HG03159 (cell line): Measurements from ENCODE around the gene RRM2.
A peak's percentile ranks its signal among the peaks of the same experiment; 100 is the strongest.
"Not testable (repeated sequence)": the region's sequence is repeated elsewhere in the genome, so short reads cannot be mapped to it uniquely, and the experiment has no call there.

Experiments
- ATAC-seq: cut with Tn5 transposase; IDR thresholded peaks from one replicate; pipeline ENCODE4 v1.9.1; 2021; ENCODE audit warnings: mild to moderate bottlenecking, moderate library complexity; ENCODE audit not compliant: unreplicated experiment

The RRM2 gene

GRCh38 chr2:10091182-10091888 is 31.2 kb upstream of the RRM2 start:
- no peak for ATAC-seq

GRCh38 chr2:10091889-10092244 is 30.7 kb upstream of the RRM2 start:
- ATAC-seq: not testable (repeated sequence)

DNA sequence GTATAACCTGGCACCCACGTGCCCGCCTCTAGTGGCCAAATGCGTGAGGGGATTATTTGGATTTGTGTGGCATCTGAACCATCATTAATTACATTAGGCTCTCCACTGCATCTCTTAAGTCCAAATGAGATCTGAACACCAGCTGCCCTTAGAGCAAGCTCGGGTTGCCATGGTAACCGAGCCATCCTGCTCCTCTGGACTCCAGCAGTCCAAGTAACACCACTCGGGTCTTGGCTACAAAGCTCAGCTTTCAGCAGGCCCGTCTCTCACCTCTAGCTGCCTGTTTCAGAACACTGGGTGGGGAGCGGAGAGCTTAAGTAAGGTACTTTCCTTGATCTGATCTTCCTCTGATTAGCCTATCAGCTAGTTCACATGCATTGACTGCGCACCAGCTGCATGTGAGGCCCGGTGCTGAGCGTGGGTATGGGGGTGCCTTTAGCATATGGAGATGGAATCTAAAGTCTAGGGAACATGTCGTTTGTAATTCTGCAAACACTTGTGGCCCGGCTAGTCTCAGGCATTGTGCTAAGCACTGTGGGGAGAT is 28.2 kb upstream of the RRM2 start:
- no peak for ATAC-seq

GRCh38 chr2:10095175-10095574 is 27.4 kb upstream of the RRM2 start:
- no peak for ATAC-seq

- ATAC-seq: no peak
Observed at GRCh38 chr2:10096641-10097040, 25.9 kb upstream of the RRM2 start.

DNA sequence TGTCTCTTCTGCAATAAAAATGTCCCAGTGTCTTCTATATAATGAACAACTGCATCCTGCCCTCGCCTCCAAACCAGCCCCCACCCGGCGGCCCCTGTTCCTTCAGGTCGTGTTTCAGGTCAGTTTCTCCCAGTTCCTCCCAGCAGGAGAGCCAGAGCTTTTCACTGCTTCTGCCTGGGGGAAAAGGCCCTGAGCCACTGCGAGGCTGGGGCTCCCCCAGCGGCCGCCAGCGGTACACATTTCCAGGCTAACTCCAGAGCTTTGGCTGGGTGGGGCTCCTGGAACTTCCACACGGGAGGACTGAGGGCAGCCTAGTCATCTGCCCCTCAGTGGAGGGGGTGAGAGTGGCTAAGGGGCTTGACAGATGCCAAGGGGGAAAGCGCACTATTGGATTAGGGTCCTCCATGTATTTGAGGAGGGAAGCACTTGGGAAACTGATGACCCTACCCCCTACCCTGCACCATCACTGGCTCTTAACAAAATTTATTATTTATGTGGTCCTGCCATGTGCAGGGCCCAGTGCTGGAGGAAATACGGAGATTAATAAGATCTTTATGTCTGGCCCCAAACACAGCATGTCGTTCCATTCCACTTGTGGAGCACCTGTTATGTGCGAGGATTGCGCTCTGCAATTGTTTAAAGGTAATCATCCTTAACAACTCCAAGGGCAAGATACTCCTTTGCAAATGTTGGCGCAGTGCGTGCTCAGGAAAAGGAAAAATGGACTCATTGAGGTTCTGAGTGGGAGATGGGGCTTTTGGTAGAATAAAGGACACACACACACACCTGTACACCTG is 25.0 kb upstream of the RRM2 start:
- peak; percentile 67 for ATAC-seq

DNA sequence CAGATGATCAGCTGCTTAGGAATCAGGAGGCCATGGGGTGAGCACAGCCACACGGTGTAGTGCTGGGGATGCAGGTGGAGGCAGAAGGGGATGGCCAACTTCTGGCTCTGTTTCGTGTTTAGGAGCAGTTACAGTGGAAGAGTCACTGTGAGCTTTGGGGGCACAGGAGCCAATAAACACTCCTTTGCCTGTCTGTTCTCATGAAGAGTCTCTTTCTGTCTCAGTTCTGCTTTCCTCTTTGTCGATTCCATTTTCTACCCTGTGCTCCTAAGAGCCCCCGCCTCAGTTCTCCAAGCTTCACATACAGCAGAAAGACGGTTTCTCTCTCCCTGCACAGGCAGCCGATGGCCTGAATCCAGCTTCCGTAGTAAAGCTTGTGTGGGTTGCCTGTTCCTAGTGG is 21.0 kb upstream of the RRM2 start:
- no peak for ATAC-seq

DNA sequence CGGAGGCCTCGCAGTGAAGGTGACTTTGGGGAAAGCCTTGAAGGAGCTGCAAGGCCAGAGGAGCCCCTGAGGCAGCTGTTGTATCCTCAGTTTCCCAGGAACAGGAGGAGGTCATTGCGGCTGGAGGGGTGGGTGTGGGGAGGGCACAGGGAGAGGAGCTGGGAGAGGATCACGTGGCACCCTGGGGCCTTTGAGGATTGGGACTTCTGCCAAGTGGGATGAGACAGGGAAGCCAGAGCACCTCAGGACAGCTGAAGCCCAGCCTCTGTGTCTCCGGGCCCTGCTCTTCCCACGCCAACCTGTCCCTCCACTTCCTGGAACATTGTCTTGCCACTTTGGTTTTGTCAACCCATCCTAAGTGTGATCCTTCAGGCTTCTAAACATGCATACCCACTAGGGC is 19.4 kb upstream of the RRM2 start:
- ATAC-seq: no peak

GRCh38 chr2:10104906-10105305 is 17.6 kb upstream of the RRM2 start:
- not testable (repeated sequence) for ATAC-seq

- no peak for ATAC-seq
Observed at GRCh38 chr2:10109311-10109710, 13.2 kb upstream of the RRM2 start.

DNA sequence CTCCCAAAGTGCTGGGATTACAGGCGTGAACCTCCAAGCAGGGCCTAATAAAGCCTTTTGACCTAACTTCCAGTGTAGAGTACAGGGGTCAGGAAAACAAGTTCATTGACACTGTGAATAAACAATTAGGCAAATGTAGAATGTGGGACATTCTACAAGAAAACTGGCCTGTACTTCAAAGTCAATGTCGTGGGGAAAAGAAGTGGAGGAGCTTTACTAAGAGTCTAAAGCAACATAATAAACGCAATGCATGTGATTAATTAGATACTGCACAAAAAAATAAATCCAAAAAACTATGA is 3.6 kb upstream of the RRM2 start:
- ATAC-seq: no peak

- ATAC-seq: no peak
Observed at GRCh38 chr2:10119601-10120157, 2.9 kb upstream of the RRM2 start.

DNA sequence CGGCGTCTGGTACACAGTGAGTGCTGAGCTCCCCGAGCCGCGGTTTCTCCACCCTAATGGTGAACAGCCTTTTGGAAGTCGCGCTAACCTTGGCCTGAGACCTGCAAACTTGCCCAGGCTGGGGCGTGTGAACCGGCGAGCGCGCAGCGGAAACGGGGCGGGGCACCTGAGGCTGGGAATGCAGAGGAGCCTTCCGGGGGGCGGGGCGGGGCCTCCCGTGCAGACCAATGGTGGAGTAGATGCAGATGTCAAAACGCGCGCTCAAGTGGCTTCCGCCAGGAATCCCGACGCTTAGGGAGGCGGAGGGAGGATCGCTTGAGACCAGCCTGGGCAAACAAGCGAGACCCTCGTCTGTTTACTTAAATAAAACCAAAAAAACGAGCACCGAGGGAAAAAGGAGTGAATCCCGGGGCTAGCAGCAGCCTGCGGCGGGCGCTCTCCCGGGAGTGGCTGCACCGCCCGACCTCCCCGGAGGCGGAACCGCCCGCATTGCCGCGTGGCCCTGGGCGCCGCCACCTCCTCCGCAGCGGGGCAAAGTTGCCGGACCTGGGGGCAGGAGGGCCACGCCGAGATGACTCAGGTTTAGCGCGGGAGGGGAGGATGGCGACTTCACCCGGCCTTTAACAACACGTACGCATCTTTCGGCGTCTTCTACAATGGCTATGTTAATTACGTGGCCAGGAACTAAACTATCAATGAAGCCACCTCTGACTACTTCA is 2.2 kb upstream of the RRM2 start:
- peak; percentile 46 for ATAC-seq

- no peak for ATAC-seq
Observed at GRCh38 chr2:10120877-10121574, 1.5 kb upstream of the RRM2 start.

GRCh38 chr2:10123281-10123680 is 742 bp downstream of the RRM2 start:
- no peak for ATAC-seq

GRCh38 chr2:10124538-10125045 is 2.1 kb downstream of the RRM2 start:
- ATAC-seq: no peak

DNA sequence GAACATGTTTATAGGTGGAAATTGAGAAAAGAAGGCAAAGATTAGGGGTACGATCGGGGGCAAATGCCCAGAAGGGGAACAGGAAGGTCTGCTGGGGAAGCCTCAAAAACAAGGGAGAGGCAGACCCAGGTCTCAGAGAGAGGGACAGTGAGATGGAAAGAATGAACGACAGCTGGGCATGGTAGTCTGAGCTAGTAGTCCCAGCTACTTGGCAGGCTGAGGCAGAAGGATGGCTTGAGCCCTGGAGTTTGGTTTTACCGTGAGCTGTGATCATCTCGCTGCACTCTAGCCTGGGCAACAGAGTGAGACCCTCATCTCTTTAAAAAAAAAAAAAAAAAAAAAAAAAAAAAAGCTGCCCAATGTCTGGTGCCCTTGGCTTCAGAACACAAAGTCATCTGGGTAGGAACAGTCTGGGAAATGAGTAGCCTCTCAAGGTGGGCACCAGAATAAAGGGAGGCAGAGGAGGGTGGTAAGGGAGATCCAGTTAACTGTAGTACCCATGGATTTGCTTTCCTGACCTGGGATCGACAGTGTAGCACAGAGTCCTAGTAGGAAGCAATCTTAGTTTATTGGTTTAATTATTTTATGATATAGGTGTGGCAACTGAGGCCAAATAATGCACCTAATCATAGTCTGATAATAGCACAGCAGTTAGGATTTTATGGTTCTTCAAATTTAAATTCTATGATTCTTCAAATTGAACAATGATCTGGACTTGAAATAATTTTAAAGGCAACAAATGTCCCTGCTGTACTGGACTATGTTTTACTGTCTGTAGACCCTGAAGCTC is 3.5 kb downstream of the RRM2 start:
- no peak for ATAC-seq

- ATAC-seq: no peak
Observed at GRCh38 chr2:10126632-10127026, 4.1 kb downstream of the RRM2 start.

GRCh38 chr2:10128420-10128819 is 5.9 kb downstream of the RRM2 start:
- ATAC-seq: no peak

DNA sequence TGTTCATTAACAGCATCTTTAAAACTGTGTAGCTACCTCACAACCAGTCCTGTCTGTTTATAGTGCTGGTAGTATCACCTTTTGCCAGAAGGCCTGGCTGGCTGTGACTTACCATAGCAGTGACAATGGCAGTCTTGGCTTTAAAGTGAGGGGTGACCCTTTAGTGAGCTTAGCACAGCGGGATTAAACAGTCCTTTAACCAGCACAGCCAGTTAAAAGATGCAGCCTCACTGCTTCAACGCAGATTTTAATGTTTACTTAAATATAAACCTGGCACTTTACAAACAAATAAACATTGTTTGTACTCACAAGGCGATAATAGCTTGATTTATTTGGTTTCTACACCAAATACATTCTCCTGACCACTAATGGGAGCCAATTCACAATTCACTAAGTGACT is 7.0 kb downstream of the RRM2 start:
- ATAC-seq: no peak
